GM23248 (cell line): ENCODE data around the gene EHD3.

ENCODE experiments used
- EZH2 ChIP-seq: fragments of 200-600 bp; sonication (generic); IDR thresholded peaks from 2 replicates; pipeline ENCODE4 v1.6.1; 2018; ENCODE audit warnings: antibody characterized with exemption, mild to moderate bottlenecking; ENCODE audit not compliant: insufficient read depth, poor library complexity, severe bottlenecking
- EZH2phosphoT487 ChIP-seq: fragments of 200-600 bp; sonication (generic); IDR thresholded peaks from 2 replicates; pipeline ENCODE4 v1.6.1; 2018; ENCODE audit warnings: antibody characterized with exemption, moderate library complexity, mild to moderate bottlenecking, low read depth; ENCODE audit not compliant: insufficient read depth

- TF ChIP-seq EZH2 (no peak), EZH2phosphoT487 (no peak)
These were observed 10.9 kb upstream of the EHD3 start for GRCh38 chr2:31223026-31223425.
